DOHH2 (cell line): ENCODE measurements around the gene CTSF.
A peak's percentile ranks its signal among the peaks of the same experiment; 100 is the strongest.
"Not testable (repeated sequence)": the region's sequence is repeated elsewhere in the genome, so short reads cannot be mapped to it uniquely, and the experiment has no call there.

ENCODE experiments used
- H3F3A ChIP-seq: fragments of 200-600 bp; sonication (generic), shearing (Covaris generic); 2 replicates; pipeline ENCODE4 v1.6.0; 2016; ENCODE audit warnings: antibody characterized with exemption, mild to moderate bottlenecking; ENCODE audit not compliant: control insufficient read depth, insufficient read depth
- H3K27ac ChIP-seq: fragments of 200-600 bp; sonication (generic); 2 replicates; pipeline ENCODE4 v1.5.1; 2014; ENCODE audit warnings: low read depth, mild to moderate bottlenecking, low read length, moderate library complexity
- H3K27me3 ChIP-seq: fragments of 200-600 bp; sonication (generic); 2 replicates; pipeline ENCODE4 v1.6.1; 2014; ENCODE audit warnings: mild to moderate bottlenecking, low read length, mixed read lengths; ENCODE audit not compliant: control insufficient read depth
- H3K36me3 ChIP-seq: fragments of 200-600 bp; sonication (generic); 2 replicates; pipeline ENCODE4 v1.6.1; 2014; ENCODE audit warnings: mild to moderate bottlenecking, low read length, moderate library complexity, mixed read lengths; ENCODE audit not compliant: control insufficient read depth
- H3K4me1 ChIP-seq: fragments of 200-600 bp; sonication (generic); 2 replicates; pipeline ENCODE4 v1.6.1; 2014; ENCODE audit warnings: mild to moderate bottlenecking, low read length, mixed read lengths; ENCODE audit not compliant: control insufficient read depth
- H3K4me2 ChIP-seq: fragments of 200-600 bp; sonication (generic); 2 replicates; pipeline ENCODE4 v1.6.0; 2014; ENCODE audit warnings: mild to moderate bottlenecking, low read length, moderate library complexity
- H3K4me3 ChIP-seq: fragments of 200-600 bp; sonication (generic); 2 replicates; pipeline ENCODE4 v1.5.1; 2014; ENCODE audit warnings: mild to moderate bottlenecking, low read length, mixed read lengths
- H3K79me2 ChIP-seq: fragments of 200-600 bp; sonication (generic); 2 replicates; pipeline ENCODE4 v1.6.1; 2014; ENCODE audit warnings: mild to moderate bottlenecking, low read length, mixed read lengths; ENCODE audit not compliant: control insufficient read depth
- H3K9me2 ChIP-seq: fragments of 200-600 bp; sonication (generic); replicated peaks from 2 replicates; pipeline ENCODE4 v1.6.1; 2014; ENCODE audit warnings: mild to moderate bottlenecking, low read length, mixed read lengths; ENCODE audit not compliant: control insufficient read depth
- H3K9me3 ChIP-seq: fragments of 200-600 bp; sonication (generic); 2 replicates; pipeline ENCODE4 v1.6.1; 2014; ENCODE audit warnings: antibody characterized with exemption, low read length, mixed read lengths; ENCODE audit not compliant: control insufficient read depth, insufficient read depth
- H4K20me1 ChIP-seq: fragments of 200-600 bp; sonication (generic); 2 replicates; pipeline ENCODE4 v1.6.0; 2014; ENCODE audit warnings: low read depth, mild to moderate bottlenecking, antibody characterized with exemption, low read length, moderate library complexity; ENCODE audit not compliant: control insufficient read depth, insufficient read depth
- CTCF ChIP-seq: fragments of 200-600 bp; sonication (generic); IDR thresholded peaks from one replicate; pipeline ENCODE4 v1.5.1; 2014; ENCODE audit warnings: antibody characterized with exemption, mild to moderate bottlenecking, low read depth, low read length; ENCODE audit not compliant: poor library complexity, severe bottlenecking
- EZH2phosphoT487 ChIP-seq: fragments of 200-600 bp; sonication (generic); IDR thresholded peaks from 2 replicates; pipeline ENCODE4 v1.6.1; 2017; ENCODE audit warnings: borderline replicate concordance, mild to moderate bottlenecking, antibody characterized with exemption, low read length, moderate library complexity, mixed read lengths

Gene CTSF

GRCh38 chr11:66546966-66547661, 21.3 kb downstream of the CTSF start:
- Histone ChIP-seq H3K9me2 (no peaks in the 10 kb centered on the region), H3K4me2 (peak overlapping the region; percentile 91), H3K27ac (no peak overlapping the region), H4K20me1 (no peaks in the 10 kb centered on the region), H3K9me3 (no peaks in the 10 kb centered on the region), H3K79me2 (peaks cover 6% of the 10 kb centered on the region), H3K27me3 (peaks cover 42% of the 10 kb centered on the region), H3K36me3 (no peaks in the 10 kb centered on the region; the same call in 1 of the 2 replicates), H3K4me1 (peaks cover 30% of the 10 kb centered on the region), H3F3A (peaks cover 4% of the 10 kb centered on the region; the same call in 1 of the 2 replicates), H3K4me3 (peak overlapping the region; percentile 90)
- TF ChIP-seq EZH2phosphoT487 (no peak), CTCF (no peak)

DNA sequence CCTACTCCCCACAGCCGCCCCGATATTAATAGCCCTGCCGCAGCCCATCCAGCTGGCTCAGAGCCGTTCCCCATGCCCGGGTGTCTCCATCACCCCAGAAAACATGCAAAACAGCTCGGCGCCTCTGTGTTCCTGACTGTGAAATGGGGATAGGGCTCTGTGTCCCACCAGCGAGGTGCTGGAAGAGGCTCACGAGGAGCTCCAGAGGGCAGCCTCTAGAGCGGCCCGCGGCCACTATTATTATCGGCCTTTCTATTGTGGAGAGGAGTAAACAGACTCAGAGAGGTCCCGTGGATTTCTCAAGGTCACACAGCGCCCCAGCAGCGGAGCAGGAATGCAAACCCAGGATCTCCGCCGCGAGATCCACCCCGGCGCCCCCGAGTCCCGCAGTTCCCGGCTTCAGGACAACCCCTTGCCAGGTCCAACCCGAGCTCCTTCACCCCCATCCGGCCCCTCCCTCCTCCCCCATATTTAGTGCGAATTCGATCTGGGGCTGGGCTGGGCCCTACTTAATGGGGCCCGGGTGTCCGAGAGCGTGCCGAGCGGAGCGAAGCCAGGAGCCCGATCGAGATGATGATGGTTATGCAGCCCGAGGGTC, 21.9 kb downstream of the CTSF start, which contains the start of gene ACTN3:
ACTN3 (plus strand) TSS at position 536 of the 598 bp plus-strand sequence; CDS start at position 571, 35 bp downstream.
- Histone ChIP-seq H3K4me2 (peak within 1 kb of the TSS; percentile 91), H3K27ac (no peak within 1 kb of the TSS), H3K4me3 (peak within 1 kb of the TSS; percentile 90), H3K9me2 (no peaks in the 10 kb centered on the region), H3K9me3 (no peaks in the 10 kb centered on the region), H3K79me2 (peaks cover 6% of the 10 kb centered on the region), H3F3A (peaks cover 4% of the 10 kb centered on the region; the same call in 1 of the 2 replicates), H3K36me3 (no peaks in the 10 kb centered on the region; the same call in 1 of the 2 replicates), H3K4me1 (peaks cover 30% of the 10 kb centered on the region), H3K27me3 (peaks cover 42% of the 10 kb centered on the region), H4K20me1 (no peaks in the 10 kb centered on the region)
- TF ChIP-seq CTCF: no peak

GRCh38 chr11:66545701-66546367, 22.6 kb downstream of the CTSF start, which contains the start of gene ZDHHC24:
ZDHHC24 (minus strand) TSS chr11:66546048; CDS start chr11:66546003, 45 bp downstream.
- TF ChIP-seq EZH2phosphoT487 (no peak), CTCF (no peak)
- Histone ChIP-seq H3K79me2 (peaks cover 6% of the 10 kb centered on the region), H3K36me3 (no peaks in the 10 kb centered on the region; the same call in 1 of the 2 replicates), H3K4me1 (peaks cover 30% of the 10 kb centered on the region), H3K27ac (no peak within 1 kb of the TSS), H3K9me3 (no peaks in the 10 kb centered on the region), H4K20me1 (no peaks in the 10 kb centered on the region), H3K4me2 (peak within 1 kb of the TSS; percentile 91), H3K4me3 (peak within 1 kb of the TSS; percentile 90), H3K27me3 (peaks cover 40% of the 10 kb centered on the region), H3F3A (peaks cover 4% of the 10 kb centered on the region; the same call in 1 of the 2 replicates), H3K9me2 (no peaks in the 10 kb centered on the region)

DNA sequence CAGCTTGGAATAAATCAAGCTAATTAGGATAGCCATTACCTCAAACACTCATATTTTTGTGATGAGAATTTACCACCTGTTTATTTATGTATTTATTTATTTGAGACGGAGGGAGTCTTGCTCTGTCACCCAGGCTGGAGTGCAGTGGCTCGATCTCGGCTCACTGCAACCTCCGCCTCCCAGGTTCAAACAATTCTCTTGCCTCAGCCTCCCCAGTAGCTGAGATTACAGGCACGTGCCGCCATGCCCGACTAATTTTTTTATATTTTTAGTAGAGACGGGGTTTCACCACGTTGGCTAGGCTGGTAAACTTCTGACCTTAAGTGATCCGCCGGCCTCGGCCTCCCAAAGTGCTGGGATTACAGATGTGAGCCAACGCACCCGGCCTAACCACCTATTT, 23.5 kb downstream of the CTSF start:
- not testable (repeated sequence) for H3K27ac ChIP-seq, H3K36me3 ChIP-seq, H4K20me1 ChIP-seq, H3F3A ChIP-seq, H3K9me2 ChIP-seq, H3K9me3 ChIP-seq, H3K79me2 ChIP-seq
- peak overlapping the region; percentile 91 for H3K4me2 ChIP-seq
- H3K27me3 ChIP-seq: peaks cover 36% of the 10 kb centered on the region
- H3K4me3 ChIP-seq: peak overlapping the region; percentile 90
- H3K4me1 ChIP-seq: peaks cover 30% of the 10 kb centered on the region
